NCI-H748 treated with DMSO at 0.1 percent for 48 hours (cell line): ENCODE results near the gene YPEL1.

ENCODE experiments used
- DNase-seq: peaks from one replicate; lab custom pipeline; 2025; lab: John Stamatoyannopoulos, UW

YPEL1 gene

DNA sequence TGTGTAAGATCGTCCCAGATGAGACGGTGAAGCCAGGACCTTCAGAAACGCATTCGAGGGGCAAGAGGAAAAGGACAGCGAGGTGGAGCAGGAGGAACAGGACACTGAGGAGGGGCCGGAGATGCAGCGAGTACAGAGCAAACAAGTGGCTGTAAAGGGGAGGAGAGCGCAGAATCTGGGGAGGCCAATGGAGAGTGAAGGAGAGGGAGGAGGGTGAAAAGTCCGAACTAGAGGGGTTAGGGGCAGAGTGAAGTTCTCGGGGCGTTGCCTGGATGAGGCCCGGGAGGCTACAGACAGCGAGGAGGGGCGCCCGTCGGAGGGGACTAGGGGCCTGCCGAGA is 78.6 kb downstream of the YPEL1 start:
- DNase-seq: no peak

DNA sequence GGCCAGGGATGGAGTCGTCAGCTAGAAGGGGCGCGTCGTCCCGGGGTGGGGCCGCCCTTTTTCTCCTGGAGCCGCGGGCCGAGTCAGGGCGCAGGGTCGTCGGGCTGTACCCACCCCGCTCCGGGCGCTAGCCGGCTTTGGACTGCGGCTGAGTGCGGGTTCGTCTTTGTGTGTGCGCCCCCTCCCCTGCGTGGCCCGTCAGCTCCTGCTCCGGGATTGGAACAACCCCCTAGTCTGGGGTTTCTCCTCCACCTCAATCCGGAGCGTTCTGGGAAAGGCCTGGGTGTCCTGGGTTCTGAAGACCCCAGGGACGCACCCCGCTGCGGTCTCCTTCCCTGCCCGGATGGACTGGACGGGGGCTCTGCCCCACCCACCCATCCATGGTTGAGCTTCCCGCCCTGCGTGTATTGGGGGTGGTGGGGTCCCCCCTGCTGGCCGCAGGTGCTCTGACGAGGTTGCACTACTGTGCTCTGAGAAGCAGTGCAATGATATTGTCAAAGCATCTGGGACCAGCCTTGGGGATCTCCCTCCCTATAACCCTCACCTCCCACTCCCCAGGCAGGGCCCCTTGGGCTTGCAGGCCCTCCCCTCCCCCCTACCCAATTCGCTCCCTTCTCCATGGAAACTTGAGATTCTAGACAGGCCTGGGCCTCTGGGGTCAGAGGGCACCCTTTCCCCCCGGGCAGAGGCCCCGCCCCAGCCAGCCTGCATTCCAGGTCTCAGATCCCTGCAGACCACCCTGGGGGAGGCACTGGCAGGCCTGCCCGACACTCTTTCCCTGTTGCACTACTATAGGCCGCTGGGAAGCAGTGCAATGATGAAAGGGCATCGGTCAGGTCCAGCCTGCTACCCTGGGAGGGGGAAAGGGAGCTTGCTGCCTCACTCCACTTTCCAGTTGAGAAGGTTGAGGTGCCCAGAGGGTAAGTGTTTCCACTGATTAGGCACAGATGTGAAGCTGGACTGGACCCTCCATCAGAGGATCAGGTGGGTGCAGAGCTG is 82.7 kb downstream of the YPEL1 start:
- no peak for DNase-seq

DNA sequence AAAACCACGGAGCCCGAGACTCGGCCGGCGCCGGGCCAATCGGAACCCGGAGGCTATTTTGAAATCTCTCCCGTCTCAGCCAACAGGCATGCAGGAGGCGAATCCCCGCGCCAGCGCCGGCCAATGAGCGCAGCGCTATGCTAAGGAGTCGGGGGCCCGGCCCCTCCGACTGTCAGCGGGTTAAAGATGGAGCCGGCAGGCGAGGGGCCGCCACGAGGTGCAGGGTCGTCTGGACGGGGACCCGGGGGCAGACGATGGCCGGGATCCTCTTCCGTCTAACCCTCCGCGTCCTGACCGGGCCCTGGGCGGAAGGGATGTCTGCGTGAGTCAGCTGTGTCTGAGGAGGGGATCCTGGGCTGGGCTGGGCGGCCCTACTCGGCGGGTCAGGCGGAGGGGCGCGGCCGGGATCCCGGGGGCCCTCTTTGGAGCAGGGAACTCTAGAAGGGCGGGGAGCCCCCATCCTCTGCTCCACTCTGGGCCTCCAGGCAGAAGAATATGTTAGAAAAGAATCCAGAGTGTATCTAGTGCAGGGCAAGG is 83.5 kb downstream of the YPEL1 start:
- peak; percentile 69 for DNase-seq

DNA sequence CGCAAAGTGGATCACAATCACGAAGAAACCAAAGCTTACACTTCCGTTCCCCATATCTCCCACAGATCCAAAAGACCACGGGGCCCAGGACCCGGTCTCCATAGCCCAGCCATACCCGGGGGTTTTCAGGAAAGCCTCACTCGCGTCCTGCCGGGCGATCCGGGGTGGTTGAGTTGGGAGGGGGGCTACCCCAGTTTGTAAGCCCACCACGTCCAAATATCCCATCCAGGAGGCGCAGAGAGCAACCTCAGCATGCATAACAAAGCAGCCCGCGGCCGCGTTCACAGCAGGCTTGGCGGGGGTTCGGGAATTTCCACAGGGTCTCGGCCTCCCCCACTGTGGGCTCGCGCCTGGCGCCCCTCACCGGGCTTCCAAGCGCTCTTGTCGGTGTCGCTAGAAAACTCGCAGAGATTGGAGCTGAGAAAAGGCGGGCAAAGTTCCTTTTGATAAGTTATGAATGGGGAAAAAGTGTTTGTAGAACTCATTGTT is 84.0 kb downstream of the YPEL1 start:
- no peak for DNase-seq

DNA sequence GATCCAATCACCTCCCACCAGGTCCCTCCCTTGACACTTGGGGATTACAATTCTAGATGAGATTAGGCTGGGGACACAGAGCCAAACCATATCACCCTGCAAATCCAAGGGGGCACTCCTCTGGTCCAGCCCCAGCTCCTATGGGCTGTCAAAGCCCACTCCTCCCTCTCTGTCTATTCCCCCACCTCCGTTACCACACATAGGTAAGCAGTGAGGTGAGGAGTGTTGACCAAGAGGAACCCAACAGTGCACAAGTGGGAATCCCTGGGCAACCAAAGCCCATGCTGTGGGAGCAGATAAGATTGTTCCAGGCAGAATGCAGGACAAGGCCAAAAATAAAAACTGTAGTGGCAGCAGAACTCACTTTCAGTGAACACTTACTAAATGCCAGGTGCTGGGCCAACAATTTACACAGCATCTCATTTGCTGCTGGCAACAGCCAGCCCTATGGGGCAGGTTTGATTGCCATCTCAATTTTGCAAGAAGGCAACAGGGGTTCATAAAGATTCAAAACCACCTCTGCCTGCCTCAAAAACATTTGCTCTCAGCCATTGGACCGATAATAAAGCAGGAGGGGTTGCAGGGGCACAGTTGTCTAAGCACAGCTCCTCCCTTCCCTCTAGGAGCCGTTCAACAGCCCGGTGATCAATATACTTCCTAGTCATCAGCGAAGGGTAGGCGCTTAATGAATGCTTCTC is 84.6 kb downstream of the YPEL1 start:
- no peak for DNase-seq

DNA sequence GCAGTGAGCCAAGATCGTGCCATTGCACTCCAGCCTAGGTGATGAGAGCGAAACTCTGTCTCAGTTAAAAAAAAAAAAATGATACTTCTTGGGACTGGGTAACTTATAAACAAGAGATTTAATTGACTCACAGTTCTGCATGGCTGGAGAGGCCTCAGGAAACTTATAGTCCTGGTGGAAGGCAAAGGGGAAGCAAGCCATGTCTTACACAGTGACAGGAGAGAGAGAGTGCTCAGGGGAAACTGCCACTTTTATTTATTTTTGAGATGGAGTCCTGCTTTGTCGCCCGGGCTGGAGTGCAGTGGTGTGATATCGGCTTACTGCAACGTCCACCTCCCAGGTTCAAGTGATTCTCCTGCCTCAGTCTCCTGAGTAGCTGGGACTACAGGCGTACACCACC is 85.3 kb downstream of the YPEL1 start:
- no peak for DNase-seq
